Sigmoid colon (tissue), 7 donors: ENCODE results near the gene IL18. TPM values are rescaled to one million over a fixed set of nuclear protein-coding genes. Genes with fewer than 3 reads are reported as not detected.

Source experiments
- DNase-seq: peaks from one replicate; pipeline ENCODE4 v3.0.0-alpha.2; 2019
- H3K27ac ChIP-seq, 4 donors: fragments of 200-600 bp; sonication (generic); one replicate each; pipeline ENCODE4 v1.5.1; 2016 to 2019; ENCODE audit warnings: mild to moderate bottlenecking in 1 of 4
- H3K27me3 ChIP-seq, 3 donors: fragments of 200-600 bp; sonication (generic); one replicate each; pipeline ENCODE4 v1.5.1; 2019; ENCODE audit warnings: mild to moderate bottlenecking in 1 of 3
- H3K36me3 ChIP-seq, 4 donors: fragments of 200-600 bp; sonication (generic); one replicate each; pipeline ENCODE4 v1.5.1; 2016 to 2019
- H3K4me1 ChIP-seq, 4 donors: fragments of 200-600 bp; sonication (generic); one replicate each; pipeline ENCODE4 v1.5.1; 2017 to 2019
- H3K4me3 ChIP-seq, 4 donors: fragments of 200-600 bp; sonication (generic); one replicate each; pipeline ENCODE4 v1.5.1; 2017 to 2019; ENCODE audit warnings: mild to moderate bottlenecking in 2 of 4, moderate library complexity in 1 of 4
- H3K9me3 ChIP-seq, 4 donors: fragments of 200-600 bp in 3 of 4; sonication (generic) in 3 of 4; one replicate each; pipeline versions ENCODE4 v1.5.1 to v1.6.1; 2013 to 2019
- CTCF ChIP-seq, 4 experiments: fragments of 450-650 bp in 3 of 4; fragments of 200-600 bp in 1 of 4; IDR thresholded peaks; one replicate each; pipeline ENCODE4 v1.5.1; 2016 to 2019; ENCODE audit warnings: antibody characterized with exemption in 4 of 4, mild to moderate bottlenecking in 3 of 4, moderate library complexity in 2 of 4
- EP300 ChIP-seq, 4 donors: sonication (generic); formaldehyde crosslinking; IDR thresholded peaks; one replicate each; pipeline ENCODE4 v1.6.1; 2017; ENCODE audit warnings: antibody characterized with exemption in 4 of 4
- POLR2A ChIP-seq, 2 donors: fragments of 450-650 bp; IDR thresholded peaks; one replicate each; pipeline ENCODE4 v1.6.1; 2016; ENCODE audit warnings: antibody characterized with exemption in 2 of 2, mild to moderate bottlenecking in 2 of 2, moderate library complexity in 2 of 2
- POLR2AphosphoS5 ChIP-seq, 4 donors: sonication (generic); formaldehyde crosslinking; IDR thresholded peaks; one replicate each; pipeline ENCODE4 v1.6.1; 2017; ENCODE audit warnings: antibody characterized with exemption in 4 of 4
- WGBS, 2 donors: extraction: QIAGEN DNeasy Blood & Tissue Kit; methylation state at CpG; one replicate each; pipeline ENCODE4 v1.1.7; 2013; 5-methylcytosine and 5-hydroxymethylcytosine counted together
- intact Hi-C: fragments of 100-400 bp; cut with DNase I; formaldehyde crosslinking; loops from one replicate; pipeline ENCODE4 v1.15.1; 2023
- polyA plus RNA-seq, 3 donors: library from polyadenylated mRNA; stranded (reverse); fragments of 200-250 nt; gene quantifications; one replicate each; pipeline ENCODE4 v1.2.3, GENCODE V29; 2013
- total RNA-seq, 4 donors: library from RNA; depleted of rRNA; stranded (reverse); fragments of >200 nt; gene quantifications; one replicate each; pipeline ENCODE4 v1.1.0, GENCODE V29; 2016
- donor health status: healthy with polysubstance abuse.
- donor health status: Bipolar disorder and iron deficiency.
- donor health status: healthy.

Gene IL18
- total and polyA plus RNA-seq, 7 donors, result 5.8 to 211 (median 18.6) TPM

GRCh38 chr11:112134473-112134872 lies 29.4 kb downstream of the IL18 start:
- DNase-seq, result no peak
- Histone ChIP-seq H3K36me3 (no peaks in the 10 kb centered on the region), H3K4me1 (no peaks in the 10 kb centered on the region), H3K4me3 (no peak overlapping the region), H3K9me3 (no peaks in the 10 kb centered on the region), H3K27me3 (no peaks in the 10 kb centered on the region), H3K27ac (no peak overlapping the region)
- TF ChIP-seq POLR2A (IDR thresholded peaks at IDR 0.05), result no peak
- TF ChIP-seq POLR2AphosphoS5 (IDR thresholded peaks at IDR 0.05), result no peak
- WGBS, 2 donors, result 18 to 63% methylated on average over 3 of the region's 4 CpGs
- intact Hi-C loops, result no loop called here

- H3K4me1 ChIP-seq, result peaks cover 0 to 10% (median 8%) of the 10 kb centered on the region in 4 donors
- intact Hi-C loops, result no loop called here
- H3K9me3 ChIP-seq, result no peaks in the 10 kb centered on the region
- H3K36me3 ChIP-seq, result no peaks in the 10 kb centered on the region
- H3K27ac ChIP-seq, result no peak overlapping the region
- DNase-seq, result no peak
- H3K27me3 ChIP-seq, result no peaks in the 10 kb centered on the region
- no peak for TF ChIP-seq POLR2A (IDR thresholded peaks at IDR 0.05)
- TF ChIP-seq POLR2AphosphoS5 (IDR thresholded peaks at IDR 0.05), result no peak
- H3K4me3 ChIP-seq, result no peak overlapping the region
- 39 to 58% methylated on average over 2 of the region's 2 CpGs for WGBS, 2 donors
These were observed 31.2 kb downstream of the IL18 start for GRCh38 chr11:112132737-112133136.

- H3K9me3 ChIP-seq, result no peaks in the 10 kb centered on the region
- TF ChIP-seq EP300 (IDR thresholded peaks at IDR 0.05), result no peak
- no peak for TF ChIP-seq POLR2A (IDR thresholded peaks at IDR 0.05)
- no peak for TF ChIP-seq POLR2AphosphoS5 (IDR thresholded peaks at IDR 0.05)
- TF ChIP-seq CTCF (IDR thresholded peaks at IDR 0.05), result no peak
- H3K36me3 ChIP-seq, result no peaks in the 10 kb centered on the region
- no peak overlapping the region for H3K4me3 ChIP-seq
- H3K27me3 ChIP-seq, result no peaks in the 10 kb centered on the region
- H3K27ac ChIP-seq, result no peak overlapping the region
- intact Hi-C loops, result no loop called here
- peaks cover 0 to 10% (median 8%) of the 10 kb centered on the region in 4 donors for H3K4me1 ChIP-seq
- DNase-seq, result no peak
- WGBS, 2 donors, result 67 to 71% methylated on average over 5 of the region's 5 CpGs
These were observed 34.2 kb downstream of the IL18 start for GRCh38 chr11:112129656-112130055.

GRCh38 chr11:112128483-112129121 lies 35.3 kb downstream of the IL18 start:
- H3K27ac ChIP-seq, result no peak overlapping the region
- no peaks in the 10 kb centered on the region for H3K9me3 ChIP-seq
- H3K36me3 ChIP-seq, result no peaks in the 10 kb centered on the region
- H3K4me3 ChIP-seq, result no peak overlapping the region
- H3K4me1 ChIP-seq, result peaks cover 0 to 10% (median 8%) of the 10 kb centered on the region in 4 donors
- H3K27me3 ChIP-seq, result no peaks in the 10 kb centered on the region
- TF ChIP-seq EP300 (IDR thresholded peaks at IDR 0.05) (no peak), POLR2AphosphoS5 (IDR thresholded peaks at IDR 0.05) (no peak), POLR2A (IDR thresholded peaks at IDR 0.05) (no peak), CTCF (IDR thresholded peaks at IDR 0.05) (no peak)
- intact Hi-C loops, result no loop called here
- peak; percentile 68 for DNase-seq
- 13 to 48% methylated on average over 3 of the region's 3 CpGs for WGBS, 2 donors

DNA sequence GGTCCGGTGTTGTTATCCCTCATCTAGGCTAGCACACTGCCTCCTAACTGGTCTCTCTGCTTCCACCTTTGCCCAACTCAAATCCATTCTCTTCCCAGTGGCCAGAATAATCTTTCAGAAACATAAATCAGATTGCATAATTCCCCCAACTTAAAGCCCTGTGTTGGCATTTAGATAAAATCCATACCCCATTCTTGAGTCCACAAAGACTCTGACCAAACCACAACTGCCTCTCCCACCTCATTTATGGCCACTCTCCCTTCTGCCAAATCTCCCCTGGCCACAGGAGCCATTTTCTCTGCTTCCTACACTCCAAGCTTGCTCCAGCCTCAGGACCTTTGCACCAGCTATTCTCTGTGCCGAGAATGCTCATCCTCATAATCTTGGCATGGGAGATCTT lies 36.8 kb downstream of the IL18 start:
- no peaks in the 10 kb centered on the region for H3K36me3 ChIP-seq
- H3K9me3 ChIP-seq, result no peaks in the 10 kb centered on the region
- intact Hi-C loops, result no loop called here
- H3K4me3 ChIP-seq, result no peak overlapping the region
- DNase-seq, result no peak
- 98% methylated on average over 2 of the region's 2 CpGs for WGBS, 2 donors
- H3K4me1 ChIP-seq, result peaks cover 0 to 10% (median 8%) of the 10 kb centered on the region in 4 donors
- H3K27ac ChIP-seq, result no peak overlapping the region
- H3K27me3 ChIP-seq, result no peaks in the 10 kb centered on the region
- TF ChIP-seq POLR2AphosphoS5 (IDR thresholded peaks at IDR 0.05) (no peak), EP300 (IDR thresholded peaks at IDR 0.05) (no peak), CTCF (IDR thresholded peaks at IDR 0.05) (no peak), POLR2A (IDR thresholded peaks at IDR 0.05) (no peak)

GRCh38 chr11:112123129-112123528 lies 40.8 kb downstream of the IL18 start:
- intact Hi-C loops, result no loop called here
- H3K4me1 ChIP-seq, result peaks cover 0 to 7% (median under 1%) of the 10 kb centered on the region in 4 donors

More at GRCh38 chr11:112123129-112123528, 40.8 kb downstream of the IL18 start:
- TF ChIP-seq POLR2A (IDR thresholded peaks at IDR 0.05) (no peak), POLR2AphosphoS5 (IDR thresholded peaks at IDR 0.05) (no peak), CTCF (IDR thresholded peaks at IDR 0.05) (no peak), EP300 (IDR thresholded peaks at IDR 0.05) (no peak)
- Histone ChIP-seq H3K4me3 (no peak overlapping the region), H3K27ac (no peak overlapping the region), H3K36me3 (no peaks in the 10 kb centered on the region), H3K9me3 (no peaks in the 10 kb centered on the region), H3K27me3 (no peaks in the 10 kb centered on the region)
- 74 to 82% methylated on average over 4 of the region's 4 CpGs for WGBS, 2 donors
- no peak for DNase-seq
